ENCODE measurements around the gene ITIH4. TPM values are rescaled to one million over a fixed set of nuclear protein-coding genes. Genes with fewer than 3 reads are reported as not detected.

Gene ITIH4
- total and polyA plus RNA-seq, 10 of the 15 experiments (the other 5 are each of a cell fraction or from before 2014, with no cell fraction given) = 0.64 to 4.1 (median 1.3) TPM

DNA sequence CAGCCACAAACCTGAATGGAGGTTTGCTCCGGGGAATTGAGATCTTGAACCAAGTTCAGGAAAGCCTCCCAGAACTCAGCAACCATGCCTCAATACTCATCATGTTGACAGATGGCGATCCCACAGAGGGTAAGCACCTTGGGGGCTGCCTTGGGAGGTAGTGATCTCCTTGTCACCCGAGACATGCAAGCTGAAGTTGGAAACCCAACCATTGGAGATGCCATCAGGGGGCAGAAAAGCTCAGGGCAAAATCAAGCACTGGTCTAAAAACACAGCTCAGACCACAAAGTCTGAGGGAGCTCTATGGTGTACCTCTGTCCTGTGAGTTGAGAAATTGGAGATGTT is 47.3 kb downstream of the ITIH4 start:
- H3K27me3 ChIP-seq (replicated peaks in 1 of 2; ENCODE audit: control insufficient read depth in 2 of 2, insufficient read depth in 2 of 2, low read length in 1 of 2) = no peaks in the 10 kb centered on the region; a peak in 1 of 4 replicates
- intact Hi-C loops (cut with micrococcal nuclease; ENCODE audit: unreplicated experiment) = no loop called here
- 19% methylated on average over 3 of the region's 3 CpGs for WGBS (ENCODE audit: insufficient coverage, insufficient replicate concordance, low lambda C conversion rate, missing lambda C conversion rate)
- no peaks in the 10 kb centered on the region for H3K36me3 ChIP-seq (ENCODE audit: control insufficient read depth in 2 of 2, insufficient read depth in 2 of 2, low read length in 1 of 2)
- SMC1A ChIA-PET (ENCODE audit: uncharacterized antibody, unreplicated experiment) = no interaction called here
- no peak for DNase-seq (ENCODE audit: low read depth, low spot score)
- no peak overlapping the region for H3K4me3 ChIP-seq
- H3K27ac ChIP-seq (ENCODE audit: control insufficient read depth, insufficient read depth) = no peak overlapping the region
- BruUV-seq (replicated peaks) = no TSS peak
- H3K9me3 ChIP-seq (replicated peaks; ENCODE audit: control insufficient read depth, insufficient read depth, low read length) = no peaks in the 10 kb centered on the region
- H3K4me2 ChIP-seq (ENCODE audit: control insufficient read depth, insufficient read depth) = no peak overlapping the region
- no peak for TF ChIP-seq POLR2A (IDR thresholded peaks at IDR 0.05; ENCODE audit: low read depth, low read length)
- TF ChIP-seq, protein P1, sequence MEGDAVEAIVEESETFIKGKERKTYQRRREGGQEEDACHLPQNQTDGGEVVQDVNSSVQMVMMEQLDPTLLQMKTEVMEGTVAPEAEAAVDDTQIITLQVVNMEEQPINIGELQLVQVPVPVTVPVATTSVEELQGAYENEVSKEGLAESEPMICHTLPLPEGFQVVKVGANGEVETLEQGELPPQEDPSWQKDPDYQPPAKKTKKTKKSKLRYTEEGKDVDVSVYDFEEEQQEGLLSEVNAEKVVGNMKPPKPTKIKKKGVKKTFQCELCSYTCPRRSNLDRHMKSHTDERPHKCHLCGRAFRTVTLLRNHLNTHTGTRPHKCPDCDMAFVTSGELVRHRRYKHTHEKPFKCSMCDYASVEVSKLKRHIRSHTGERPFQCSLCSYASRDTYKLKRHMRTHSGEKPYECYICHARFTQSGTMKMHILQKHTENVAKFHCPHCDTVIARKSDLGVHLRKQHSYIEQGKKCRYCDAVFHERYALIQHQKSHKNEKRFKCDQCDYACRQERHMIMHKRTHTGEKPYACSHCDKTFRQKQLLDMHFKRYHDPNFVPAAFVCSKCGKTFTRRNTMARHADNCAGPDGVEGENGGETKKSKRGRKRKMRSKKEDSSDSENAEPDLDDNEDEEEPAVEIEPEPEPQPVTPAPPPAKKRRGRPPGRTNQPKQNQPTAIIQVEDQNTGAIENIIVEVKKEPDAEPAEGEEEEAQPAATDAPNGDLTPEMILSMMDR (IDR thresholded peaks at IDR 0.05 in 2 of 3, conservative IDR thresholded peaks at IDR 0.05 in 1 of 3; ENCODE audit: control insufficient read depth in 2 of 3, extremely low read depth in 1 of 3, insufficient read depth in 1 of 3, low read depth in 3 of 3, low read length in 3 of 3) = peak in 1 of 3 experiments; percentile 6; a peak in 1 of 6 replicates
- CTCF ChIA-PET = interaction anchor here (1.4 kb wide), 1 partner anchor 41 kb away, joined by 3 read pairs; no protein-coding TSS in a partner anchor
- no peak overlapping the region for H3K9ac ChIP-seq (ENCODE audit: control insufficient read depth, insufficient read depth, low read length)
- FAIRE-seq = no peak
- H2AFZ ChIP-seq (ENCODE audit: control insufficient read depth, low read depth, low read length) = no peak overlapping the region
- H3K79me2 ChIP-seq (ENCODE audit: control insufficient read depth, insufficient read depth, low read length) = no peaks in the 10 kb centered on the region
- no peaks in the 10 kb centered on the region for H4K20me1 ChIP-seq (ENCODE audit: control insufficient read depth, insufficient read depth)
- RAD21 ChIA-PET (ENCODE audit: unreplicated experiment) = no interaction called here
- peaks cover 11% of the 10 kb centered on the region for H3K4me1 ChIP-seq (ENCODE audit: control insufficient read depth, insufficient read depth, low read length)
- POLR2A ChIA-PET = interaction anchor here (0.5 kb wide), 1 partner anchor 275 kb away, joined by 4 read pairs; no protein-coding TSS in a partner anchor
- in situ Hi-C loops (cut with MboI) = no loop called here
- no peak for ATAC-seq

GRCh38 chr3:52782412-52783210 is 47.9 kb downstream of the ITIH4 start:
- H2AFZ ChIP-seq (ENCODE audit: control insufficient read depth, low read depth, low read length) = no peak overlapping the region
- H3K27ac ChIP-seq (ENCODE audit: control insufficient read depth, insufficient read depth) = no peak overlapping the region
- DNase-seq (ENCODE audit: low read depth, low spot score) = no peak
- no peaks in the 10 kb centered on the region; a peak in 1 of 4 replicates for H3K27me3 ChIP-seq (replicated peaks in 1 of 2; ENCODE audit: control insufficient read depth in 2 of 2, insufficient read depth in 2 of 2, low read length in 1 of 2)
- intact Hi-C loops (cut with micrococcal nuclease; ENCODE audit: unreplicated experiment) (no loop called here), in situ Hi-C loops (cut with MboI) (no loop called here)
- FAIRE-seq = no peak
- no peaks in the 10 kb centered on the region for H3K36me3 ChIP-seq (ENCODE audit: control insufficient read depth in 2 of 2, insufficient read depth in 2 of 2, low read length in 1 of 2)
- no peak for ATAC-seq
- ChIA-PET RAD21 (ENCODE audit: unreplicated experiment) (no interaction called here), POLR2A (no interaction called here), SMC1A (ENCODE audit: uncharacterized antibody, unreplicated experiment) (no interaction called here), CTCF (interaction anchor here (1.3 to 1.4 kb wide), 2 partner anchors 11 to 41 kb away, joined by 3 read pairs; no protein-coding TSS in a partner anchor)
- 56% methylated on average over 12 of the region's 12 CpGs for WGBS (ENCODE audit: insufficient coverage, insufficient replicate concordance, low lambda C conversion rate, missing lambda C conversion rate)
- no peak for TF ChIP-seq ZBED1 (IDR thresholded peaks at IDR 0.05; ENCODE audit: borderline replicate concordance)
- peak; percentile 1 for TF ChIP-seq USF1 (IDR thresholded peaks at IDR 0.05; ENCODE audit: borderline replicate concordance, extremely low read length, insufficient read depth, low read depth, low read length)
- TF ChIP-seq CBX3 (IDR thresholded peaks at IDR 0.05; ENCODE audit: borderline replicate concordance, low read depth) = no peak
- TF ChIP-seq, protein P2, sequence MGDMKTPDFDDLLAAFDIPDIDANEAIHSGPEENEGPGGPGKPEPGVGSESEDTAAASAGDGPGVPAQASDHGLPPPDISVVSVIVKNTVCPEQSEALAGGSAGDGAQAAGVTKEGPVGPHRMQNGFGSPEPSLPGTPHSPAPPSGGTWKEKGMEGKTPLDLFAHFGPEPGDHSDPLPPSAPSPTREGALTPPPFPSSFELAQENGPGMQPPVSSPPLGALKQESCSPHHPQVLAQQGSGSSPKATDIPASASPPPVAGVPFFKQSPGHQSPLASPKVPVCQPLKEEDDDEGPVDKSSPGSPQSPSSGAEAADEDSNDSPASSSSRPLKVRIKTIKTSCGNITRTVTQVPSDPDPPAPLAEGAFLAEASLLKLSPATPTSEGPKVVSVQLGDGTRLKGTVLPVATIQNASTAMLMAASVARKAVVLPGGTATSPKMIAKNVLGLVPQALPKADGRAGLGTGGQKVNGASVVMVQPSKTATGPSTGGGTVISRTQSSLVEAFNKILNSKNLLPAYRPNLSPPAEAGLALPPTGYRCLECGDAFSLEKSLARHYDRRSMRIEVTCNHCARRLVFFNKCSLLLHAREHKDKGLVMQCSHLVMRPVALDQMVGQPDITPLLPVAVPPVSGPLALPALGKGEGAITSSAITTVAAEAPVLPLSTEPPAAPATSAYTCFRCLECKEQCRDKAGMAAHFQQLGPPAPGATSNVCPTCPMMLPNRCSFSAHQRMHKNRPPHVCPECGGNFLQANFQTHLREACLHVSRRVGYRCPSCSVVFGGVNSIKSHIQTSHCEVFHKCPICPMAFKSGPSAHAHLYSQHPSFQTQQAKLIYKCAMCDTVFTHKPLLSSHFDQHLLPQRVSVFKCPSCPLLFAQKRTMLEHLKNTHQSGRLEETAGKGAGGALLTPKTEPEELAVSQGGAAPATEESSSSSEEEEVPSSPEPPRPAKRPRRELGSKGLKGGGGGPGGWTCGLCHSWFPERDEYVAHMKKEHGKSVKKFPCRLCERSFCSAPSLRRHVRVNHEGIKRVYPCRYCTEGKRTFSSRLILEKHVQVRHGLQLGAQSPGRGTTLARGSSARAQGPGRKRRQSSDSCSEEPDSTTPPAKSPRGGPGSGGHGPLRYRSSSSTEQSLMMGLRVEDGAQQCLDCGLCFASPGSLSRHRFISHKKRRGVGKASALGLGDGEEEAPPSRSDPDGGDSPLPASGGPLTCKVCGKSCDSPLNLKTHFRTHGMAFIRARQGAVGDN (IDR thresholded peaks at IDR 0.05) = no peak
- TF ChIP-seq RAD21 (IDR thresholded peaks at IDR 0.05; ENCODE audit: insufficient read depth, low read depth, low read length) = no peak
- H3K4me1 ChIP-seq (ENCODE audit: control insufficient read depth, insufficient read depth, low read length) = peaks cover 11% of the 10 kb centered on the region
- no peaks in the 10 kb centered on the region for H3K79me2 ChIP-seq (ENCODE audit: control insufficient read depth, insufficient read depth, low read length)
- H3K9me3 ChIP-seq (replicated peaks; ENCODE audit: control insufficient read depth, insufficient read depth, low read length) = no peaks in the 10 kb centered on the region
- no peak overlapping the region for H3K4me3 ChIP-seq
- no peak overlapping the region for H3K4me2 ChIP-seq (ENCODE audit: control insufficient read depth, insufficient read depth)
- BruUV-seq (replicated peaks) = no TSS peak
- no peak overlapping the region for H3K9ac ChIP-seq (ENCODE audit: control insufficient read depth, insufficient read depth, low read length)
- no peaks in the 10 kb centered on the region for H4K20me1 ChIP-seq (ENCODE audit: control insufficient read depth, insufficient read depth)

Data from GM12878 (cell line).